GM21367 (cell line): Measurements from ENCODE around the gene SLC7A10.
"Not testable (repeated sequence)": the region's sequence is repeated elsewhere in the genome, so short reads cannot be mapped to it uniquely, and the experiment has no call there.

ENCODE experiments used
- ATAC-seq: cut with Tn5 transposase; IDR thresholded peaks from one replicate; pipeline ENCODE4 v1.9.1; 2021; ENCODE audit not compliant: unreplicated experiment

SLC7A10 gene

DNA sequence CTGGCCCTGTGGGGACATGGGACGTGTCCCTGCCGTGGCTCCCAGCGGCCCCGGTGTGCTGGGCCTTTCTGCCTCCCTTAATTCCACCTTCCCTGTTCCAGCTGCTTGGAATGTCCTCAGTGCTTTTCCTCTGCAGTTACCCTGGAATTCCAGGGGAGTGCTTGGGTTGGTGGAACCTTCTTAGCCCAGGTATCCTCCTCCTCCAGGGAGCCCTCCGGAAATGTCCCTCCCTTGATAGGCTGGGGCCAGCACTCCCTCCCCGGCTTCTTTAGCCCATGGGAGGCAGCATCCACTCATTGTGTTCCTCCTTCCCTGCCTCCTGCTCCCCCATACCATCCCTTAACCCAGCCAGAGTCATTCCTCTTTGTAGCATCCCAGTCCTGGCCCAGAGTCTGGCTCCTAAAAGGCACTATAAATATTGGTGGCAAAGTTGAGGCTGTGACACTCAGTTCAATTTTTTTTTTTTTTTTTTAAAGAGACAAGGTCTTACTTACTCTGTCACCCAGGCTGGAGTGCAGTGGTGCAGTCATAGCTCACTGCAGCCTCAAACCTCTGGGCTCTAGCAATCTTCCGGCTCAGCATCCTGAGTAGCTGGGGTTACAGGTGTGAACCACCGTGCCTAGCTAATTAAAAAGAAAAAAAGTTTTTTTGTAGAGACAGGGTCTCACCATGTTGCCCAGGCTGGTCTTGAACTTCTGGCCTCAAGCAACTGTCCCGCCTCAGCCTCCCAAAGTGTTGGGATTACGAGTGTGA, 13.7 kb upstream of the SLC7A10 start:
- ATAC-seq: no peak

DNA sequence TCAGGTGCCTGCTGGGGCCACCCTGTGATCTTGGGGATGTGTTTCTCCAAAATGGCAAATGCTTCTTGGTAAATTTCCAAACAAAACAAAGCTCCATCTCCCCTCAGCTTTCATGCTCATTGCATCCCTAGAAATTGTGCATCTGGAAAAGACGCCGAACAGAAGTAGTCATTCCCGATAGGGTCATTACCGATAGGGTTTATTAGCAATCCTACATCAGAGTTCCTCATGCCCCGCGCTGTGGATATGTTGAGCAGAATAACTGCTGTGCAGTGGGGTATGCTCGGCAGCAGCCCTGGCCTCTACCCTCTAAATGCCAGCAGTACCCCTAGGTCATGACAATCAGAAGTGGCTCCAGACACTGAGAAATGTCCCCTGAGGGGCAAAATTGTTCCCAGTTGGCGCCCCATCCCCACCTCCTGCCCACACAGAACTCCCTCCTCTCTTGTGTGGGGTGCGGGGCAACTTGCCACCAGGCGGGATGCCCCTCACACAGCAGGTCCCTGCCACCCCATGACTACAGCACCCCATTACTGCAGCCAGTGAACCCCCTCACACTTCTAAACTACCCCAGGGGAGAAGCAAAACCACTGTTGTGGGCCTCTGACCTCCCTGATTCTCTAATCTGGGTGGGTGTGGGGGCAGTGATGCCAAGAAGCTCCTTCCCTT, 13.0 kb upstream of the SLC7A10 start:
- ATAC-seq: no peak

DNA sequence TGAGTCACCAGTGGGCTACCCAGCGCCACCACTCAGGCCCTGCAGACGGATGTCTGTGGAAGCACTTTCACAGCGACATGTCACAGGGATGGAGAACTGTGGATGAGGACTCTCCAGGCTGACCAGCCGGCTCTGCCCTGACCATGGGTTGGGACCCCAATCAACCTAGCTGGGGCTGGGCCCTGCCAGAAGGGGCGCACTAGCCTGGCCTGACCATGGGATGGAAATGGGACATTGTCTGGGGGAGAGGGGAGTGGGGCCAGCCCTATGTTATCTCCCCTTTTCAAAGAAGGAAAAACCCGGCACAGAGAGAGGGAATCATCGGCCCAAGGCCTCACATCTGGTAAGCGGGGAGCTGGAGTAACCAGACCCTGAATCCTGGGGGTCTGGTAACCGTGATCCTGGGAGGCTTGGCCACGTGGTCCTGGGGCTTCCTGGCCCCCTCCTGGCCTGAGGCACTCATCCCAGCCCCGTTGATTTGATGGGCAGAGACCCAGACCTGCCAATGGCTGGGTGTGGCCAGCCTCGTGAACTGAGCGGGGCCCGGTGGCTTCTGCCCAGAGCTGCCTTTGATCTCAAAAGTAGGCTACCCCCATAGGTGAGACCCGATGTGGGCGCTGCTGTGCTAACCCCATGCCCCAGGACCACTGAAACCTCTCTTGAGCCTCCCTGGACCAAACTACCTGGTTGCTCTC, 11.2 kb upstream of the SLC7A10 start:
- no peak for ATAC-seq

DNA sequence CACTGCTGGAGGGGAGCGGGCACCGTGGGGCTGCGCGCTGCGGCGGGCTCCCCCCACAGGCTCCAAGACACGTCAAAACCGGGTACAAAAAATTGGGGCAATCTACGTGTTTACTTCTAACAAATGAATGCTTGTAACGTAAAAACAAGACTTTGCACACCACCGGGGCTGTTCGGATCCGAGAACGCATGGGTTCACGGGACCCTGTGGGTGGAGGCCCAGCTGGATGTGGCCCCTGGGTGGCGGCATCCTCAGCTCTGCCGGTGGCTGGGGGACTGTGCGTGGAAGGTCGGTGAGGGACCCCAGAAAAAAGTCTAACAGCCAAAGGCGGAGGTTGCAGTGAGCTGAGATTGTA, 10.3 kb upstream of the SLC7A10 start:
- ATAC-seq: no peak

DNA sequence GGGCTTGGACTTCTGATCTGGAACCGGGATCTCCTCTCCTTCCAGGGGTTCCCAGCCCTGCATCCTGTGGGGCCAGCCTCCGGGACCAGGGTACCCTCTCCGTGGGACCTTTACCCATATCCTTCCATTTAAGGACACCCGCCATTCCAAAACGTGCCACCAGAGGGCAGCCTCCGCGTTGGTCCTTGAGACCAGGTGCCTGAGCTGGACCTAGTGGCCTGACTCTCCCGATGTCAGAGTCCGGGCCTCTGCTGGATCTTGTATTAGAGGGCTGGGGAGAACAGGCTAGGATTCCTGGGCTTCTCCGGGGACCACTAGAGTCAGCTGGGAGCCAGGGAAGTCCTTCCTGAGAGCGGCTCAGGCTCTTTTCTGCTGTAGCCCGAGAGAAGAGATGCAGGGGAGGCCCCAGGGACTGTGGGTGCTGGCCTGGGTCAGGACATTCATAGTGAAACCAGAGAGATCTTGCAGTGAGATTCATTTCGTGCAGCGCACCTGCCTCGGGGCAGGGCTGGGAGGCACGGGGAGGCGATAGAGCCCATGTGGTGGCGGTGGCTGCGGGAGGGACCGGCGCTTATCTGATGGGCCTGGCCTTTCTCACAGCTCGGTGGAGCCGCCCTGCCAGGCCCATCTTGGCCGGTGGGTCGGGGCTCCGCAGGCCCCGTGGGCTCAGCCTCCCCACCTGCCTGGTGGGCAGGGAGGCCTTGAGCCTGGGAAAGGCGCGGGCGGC, 9.8 kb upstream of the SLC7A10 start:
- ATAC-seq: peak; percentile 86

DNA sequence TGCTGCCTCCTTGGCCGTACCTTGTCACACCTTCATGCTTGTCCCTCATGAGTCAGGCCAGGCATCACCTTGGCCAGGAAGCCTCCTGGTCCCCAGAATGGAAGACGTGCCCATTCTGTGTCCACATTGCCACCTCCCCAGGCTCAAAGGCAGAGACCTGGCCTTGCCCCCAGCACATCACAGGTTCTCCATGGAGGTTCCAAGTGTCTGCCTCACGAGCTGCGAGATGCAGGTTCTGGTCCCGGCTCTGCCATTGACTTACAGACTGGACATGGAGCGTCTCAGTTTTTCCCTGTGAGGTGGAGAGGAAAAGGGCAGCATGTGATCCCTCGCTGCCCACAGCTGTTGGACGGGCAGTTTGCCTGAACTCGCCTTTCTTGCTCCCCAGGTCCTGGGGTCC, 9.1 kb upstream of the SLC7A10 start:
- no peak for ATAC-seq

DNA sequence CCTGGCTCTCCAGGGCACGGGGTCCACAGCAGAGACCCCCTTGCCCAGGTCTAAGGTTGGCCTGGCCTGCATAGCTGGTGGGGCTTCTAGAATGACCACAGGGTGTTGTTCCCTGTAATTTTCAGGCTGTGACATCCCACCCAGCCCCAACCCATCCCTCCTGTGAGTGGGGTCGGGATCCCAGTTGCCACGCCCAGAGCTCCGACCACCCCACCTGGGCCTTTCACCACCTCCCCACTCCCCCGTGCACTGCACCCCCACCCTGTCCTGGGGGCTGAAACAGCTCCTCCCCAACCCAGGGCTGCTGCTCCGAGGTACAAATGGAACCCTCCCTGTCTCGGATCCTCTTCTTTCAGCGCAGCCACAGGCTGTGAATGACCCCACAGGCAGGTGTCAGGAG, 8.4 kb upstream of the SLC7A10 start:
- no peak for ATAC-seq

DNA sequence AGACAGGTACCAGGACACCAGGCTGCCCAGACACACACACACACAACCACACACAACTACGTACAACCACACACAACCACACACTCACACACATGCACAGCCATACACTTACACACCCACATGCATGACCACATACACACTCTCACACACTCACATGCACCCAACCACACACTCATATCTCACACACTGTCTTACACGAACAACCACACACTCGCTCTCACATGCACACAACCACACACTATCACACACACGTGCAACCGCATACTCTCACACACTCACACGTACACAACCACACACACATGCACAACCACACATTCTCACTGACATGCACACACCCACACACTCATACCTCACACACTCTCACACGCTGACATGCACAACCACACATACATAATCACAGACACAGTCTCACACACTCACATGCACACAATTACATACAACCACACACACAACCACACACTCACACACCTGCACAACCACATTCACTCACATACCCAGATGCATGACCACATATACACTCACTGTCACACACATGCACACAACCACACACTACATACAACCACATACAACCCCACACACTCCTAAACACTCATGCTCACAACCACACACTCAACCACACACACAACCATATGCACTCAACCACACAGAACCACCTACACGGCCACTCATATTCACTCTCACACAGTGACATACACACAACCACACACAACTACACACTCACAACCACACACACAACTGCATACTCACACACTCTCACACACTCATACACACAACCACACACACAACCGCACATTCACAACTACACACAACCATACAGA, 7.6 kb upstream of the SLC7A10 start:
- ATAC-seq: no peak

DNA sequence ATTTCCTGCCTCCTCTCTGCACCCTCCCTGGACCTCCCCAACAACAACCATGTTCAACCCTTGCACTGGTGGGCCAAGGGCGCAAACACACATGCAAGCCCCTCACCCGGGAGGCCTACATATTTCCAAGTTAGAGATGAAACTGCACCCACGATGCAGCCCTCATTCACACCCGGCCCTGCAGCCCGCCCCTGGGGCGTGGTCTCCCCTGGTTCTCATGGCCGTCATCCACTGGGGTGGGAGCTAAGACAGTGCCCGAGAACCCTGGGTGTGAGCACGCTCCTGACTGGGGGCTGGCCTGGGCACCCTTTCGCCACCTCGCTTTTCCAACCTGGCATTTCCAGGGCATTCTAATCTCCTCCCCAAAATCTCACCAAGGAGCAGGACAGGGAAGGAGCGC, 7.0 kb upstream of the SLC7A10 start:
- no peak for ATAC-seq

DNA sequence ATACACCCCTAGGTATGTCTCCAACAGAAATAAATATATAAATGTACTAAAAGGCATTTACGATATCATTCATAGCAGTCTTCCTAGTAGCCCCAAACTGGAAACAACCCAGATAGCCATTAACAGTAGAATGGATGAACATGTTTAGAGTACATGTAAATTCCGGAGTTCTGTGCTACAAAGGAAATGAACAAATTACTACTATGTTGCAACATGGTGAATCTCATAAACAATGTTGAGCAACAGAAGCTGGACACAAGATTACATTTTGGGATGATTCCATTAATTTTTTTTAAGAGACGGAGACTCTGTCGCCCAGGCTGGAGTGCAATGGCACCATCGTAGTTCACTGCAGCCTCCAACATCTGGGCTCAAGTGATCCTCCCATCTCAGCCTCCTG, 5.9 kb upstream of the SLC7A10 start:
- ATAC-seq: no peak

DNA sequence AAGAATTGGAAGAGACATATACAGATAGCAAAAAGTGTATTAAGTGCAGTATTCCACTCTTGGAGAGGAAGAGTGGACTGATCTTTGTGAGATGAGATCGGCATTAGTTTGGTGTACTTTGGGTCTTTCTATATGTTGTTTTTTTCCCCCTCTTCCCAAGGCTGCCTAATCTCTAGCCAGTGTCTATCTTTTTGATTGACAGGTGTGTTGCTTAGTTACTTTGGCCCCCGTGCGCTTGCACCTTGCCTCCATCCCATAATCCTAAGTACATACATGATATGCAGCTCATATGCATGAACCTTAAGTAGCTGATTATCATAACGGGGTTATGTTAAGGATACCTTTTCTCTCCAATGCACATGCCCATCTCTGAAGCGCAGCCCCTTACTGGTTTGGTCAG, 4.3 kb upstream of the SLC7A10 start:
- ATAC-seq: no peak

DNA sequence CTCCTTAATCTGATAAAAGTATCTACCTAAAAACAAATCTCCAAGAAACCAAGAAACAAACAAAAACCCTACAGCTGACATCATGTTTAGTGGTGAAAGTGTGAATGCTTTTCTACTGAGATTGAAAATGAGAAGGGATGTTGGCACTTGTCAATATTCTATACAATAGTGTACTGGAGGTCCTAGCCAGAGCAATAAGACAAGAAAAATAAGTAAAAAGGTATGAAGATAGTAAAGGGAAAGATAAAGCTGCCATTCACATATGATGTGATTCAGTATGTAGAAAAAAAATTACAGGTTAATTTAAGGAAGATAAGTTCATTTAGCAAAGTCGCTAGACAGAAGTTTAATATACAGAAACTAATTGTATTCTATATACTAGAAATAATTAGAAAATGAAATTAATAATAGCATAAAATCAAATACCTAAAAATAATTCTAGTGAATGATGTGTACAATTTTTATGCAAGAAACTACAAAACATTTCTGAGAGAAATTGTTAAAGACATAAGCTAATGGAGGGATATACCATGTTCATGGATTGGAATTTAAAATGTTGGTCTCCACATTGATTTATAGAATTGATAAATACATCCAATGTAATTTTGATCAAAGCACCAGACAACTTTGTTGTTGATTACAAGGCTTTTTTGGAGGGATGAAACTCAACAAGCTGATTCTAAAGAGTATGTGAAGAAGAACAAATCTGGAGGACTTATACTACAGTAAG, 2.4 kb upstream of the SLC7A10 start:
- no peak for ATAC-seq

DNA sequence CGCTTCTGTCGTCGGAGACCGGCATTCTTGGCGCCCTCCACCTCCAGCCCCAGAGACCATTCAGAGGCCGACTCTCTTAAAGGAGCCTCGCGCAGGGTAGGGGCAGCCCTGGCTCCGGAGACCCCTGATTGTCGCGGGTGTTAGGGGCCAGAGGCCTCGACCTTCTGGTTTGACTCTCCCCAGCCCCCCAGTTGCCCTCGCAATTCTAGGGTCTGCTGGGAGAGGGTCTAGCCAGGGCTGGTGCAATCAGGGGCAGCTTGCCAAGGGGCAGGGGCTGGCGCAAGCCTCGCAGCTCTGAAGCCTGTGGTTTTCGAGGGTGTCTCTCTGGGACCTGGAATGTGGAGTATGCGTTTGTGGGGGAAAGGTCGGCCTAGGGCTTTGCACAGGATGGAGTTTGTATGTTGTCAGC, 1.6 kb upstream of the SLC7A10 start:
- ATAC-seq: no peak

DNA sequence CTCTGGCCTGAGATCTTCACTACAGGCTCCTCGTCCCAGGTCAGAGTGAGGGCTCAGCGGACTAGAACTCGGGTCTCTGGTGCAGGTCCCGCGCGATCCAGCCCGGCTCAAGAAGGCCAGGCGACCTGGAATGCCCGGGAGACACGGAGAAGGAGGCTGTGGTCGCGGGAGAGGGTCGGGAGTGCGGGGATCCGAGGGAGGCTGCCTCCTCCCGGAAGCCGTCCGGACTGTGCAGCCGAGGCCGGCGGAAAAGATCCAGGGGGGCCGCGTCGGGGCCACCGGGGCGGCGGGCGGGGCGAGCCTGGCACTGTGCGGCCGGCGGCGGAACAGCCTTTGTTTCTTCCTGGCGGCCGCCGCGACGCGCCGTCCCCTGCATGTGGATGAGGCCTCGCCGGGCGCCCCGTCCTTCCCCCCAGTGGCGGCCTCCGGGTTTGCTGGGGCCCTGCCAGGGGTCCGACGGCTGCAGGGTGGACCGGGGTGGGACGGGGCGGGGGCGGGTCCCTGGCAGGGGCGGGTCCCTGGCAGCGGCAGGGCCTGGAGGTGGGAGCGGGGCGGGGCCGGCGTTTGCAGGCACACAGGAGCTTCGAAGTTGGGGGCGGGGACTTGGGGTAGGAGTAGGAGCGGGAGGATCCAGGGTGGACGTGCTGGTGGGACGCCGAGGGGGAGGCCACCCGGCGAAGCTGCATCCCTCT, 1.0 kb upstream of the SLC7A10 start:
- ATAC-seq: no peak

DNA sequence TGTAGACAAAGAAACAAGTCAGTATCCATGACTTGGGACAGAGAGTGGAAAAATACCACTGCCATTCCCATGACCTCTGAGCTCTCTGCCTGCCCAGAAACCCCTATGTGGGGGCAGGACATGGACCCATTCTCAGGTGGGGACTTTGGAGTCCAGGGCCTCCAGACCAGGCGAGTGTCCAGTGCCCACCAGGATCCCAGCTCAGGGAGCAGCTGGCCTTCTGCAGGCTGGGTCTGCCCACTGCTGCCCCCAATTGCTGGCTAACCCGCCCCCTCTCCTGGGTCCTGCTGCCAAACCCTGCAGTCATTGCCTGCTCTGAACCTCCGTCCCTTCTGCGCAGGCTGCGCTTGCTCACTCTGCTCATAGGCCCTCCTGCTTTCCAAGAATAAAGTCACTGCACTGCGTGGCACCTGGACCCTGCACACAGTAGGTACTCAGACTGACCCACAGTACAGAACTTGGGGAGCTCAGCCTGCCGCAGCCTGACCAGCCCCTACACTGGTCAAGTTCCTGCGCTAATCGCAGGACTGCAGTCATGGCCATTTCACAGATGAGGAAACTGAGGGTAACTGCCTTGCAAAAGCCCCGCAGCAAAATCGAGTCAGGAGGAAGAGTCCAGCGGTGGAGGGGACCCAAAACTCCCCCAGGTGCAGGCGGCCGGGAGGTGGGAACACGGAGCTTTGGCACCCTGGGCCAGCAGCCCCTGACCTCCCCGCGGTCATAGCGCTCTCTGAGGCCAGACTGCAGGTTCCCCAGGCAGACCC, 774 bp downstream of the SLC7A10 start:
- ATAC-seq: no peak

DNA sequence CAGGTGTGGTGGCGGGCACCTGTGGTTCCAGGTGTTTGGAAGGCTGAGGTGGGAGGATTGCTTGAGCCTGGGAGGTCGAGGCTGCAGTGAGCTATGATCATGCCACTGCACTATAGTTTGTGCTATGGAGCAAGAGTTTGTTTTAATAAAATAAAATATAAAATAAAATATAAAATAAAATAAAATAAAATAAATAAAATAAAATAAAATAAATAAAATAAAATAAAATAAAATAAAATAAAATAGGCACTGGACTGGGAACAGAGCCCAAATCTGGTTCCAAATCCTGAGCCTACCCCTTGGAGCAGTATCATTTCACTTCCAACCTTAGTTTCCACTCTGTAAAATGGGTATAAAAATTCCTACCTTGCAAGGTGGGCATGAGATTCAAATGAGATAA, 3.4 kb downstream of the SLC7A10 start:
- not testable (repeated sequence) for ATAC-seq

DNA sequence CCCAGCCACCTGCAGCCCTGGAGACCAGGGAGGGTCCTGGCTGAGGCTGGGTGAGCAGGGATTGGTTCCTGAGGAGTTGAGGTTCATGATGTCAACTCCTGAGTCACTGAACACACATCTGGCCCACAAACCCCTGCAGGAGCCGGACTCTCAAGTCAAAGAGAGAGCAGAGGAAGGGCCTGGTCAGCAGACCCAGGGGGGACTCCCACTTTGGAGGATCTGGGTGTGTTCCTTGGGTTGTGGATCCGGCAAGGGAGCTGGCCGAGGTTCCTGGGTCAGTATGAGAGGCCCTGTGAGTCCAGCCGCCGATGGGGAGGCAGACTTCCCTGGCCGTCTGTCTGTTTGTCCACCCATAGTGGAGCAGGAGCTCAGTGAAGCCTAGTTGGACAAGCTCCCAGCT, 4.0 kb downstream of the SLC7A10 start:
- no peak for ATAC-seq

DNA sequence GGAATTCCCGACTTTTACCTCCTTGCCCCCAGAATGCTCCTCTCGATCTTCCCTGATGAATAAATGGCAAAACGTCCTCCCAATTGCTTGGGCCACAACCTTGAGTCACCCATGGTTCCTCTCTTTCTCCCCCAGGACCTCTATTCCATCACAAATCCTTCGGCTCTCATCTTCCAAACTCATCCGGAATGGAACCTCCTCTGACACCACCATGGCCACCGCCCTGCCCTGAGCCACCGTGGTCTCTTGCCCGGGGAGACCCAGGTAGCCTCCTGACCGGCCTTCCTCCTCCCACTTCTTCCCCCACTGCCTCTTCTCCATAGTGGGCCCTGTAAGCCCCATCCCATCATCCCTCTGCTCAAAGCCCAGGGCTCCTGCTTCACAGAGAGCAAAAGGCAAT, 4.9 kb downstream of the SLC7A10 start:
- ATAC-seq: no peak

DNA sequence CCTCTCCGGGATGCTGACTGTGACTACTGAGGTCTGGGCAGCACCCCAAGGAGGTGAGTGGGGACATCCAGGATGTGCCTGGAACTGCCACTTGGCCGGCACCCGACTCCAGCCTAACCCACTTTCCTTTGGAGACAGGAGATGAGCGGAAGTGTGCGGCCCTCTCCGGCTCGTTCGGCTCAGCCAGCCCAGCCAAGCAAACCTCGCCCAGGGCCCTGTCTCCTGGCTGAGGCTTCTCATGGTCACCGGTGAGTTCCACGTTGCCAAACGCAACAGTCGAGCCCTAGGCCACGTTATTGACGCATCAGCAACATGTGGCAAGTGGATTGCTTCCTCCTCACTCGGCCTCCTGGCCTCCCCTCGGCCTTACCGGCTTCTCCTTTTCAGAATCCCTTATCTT, 5.5 kb downstream of the SLC7A10 start:
- ATAC-seq: no peak
